NAMALWA (cell line): ENCODE results near the gene TSKU.
A peak's percentile ranks its signal among the peaks of the same experiment; 100 is the strongest.

Experiments used
- DNase-seq: peaks from one replicate; pipeline ENCODE4 v3.0.0-alpha.2; 2015; ENCODE audit warnings: low spot score

The TSKU gene

GRCh38 chr11:76770642-76771445 lies 12.3 kb upstream of the TSKU start:
- DNase-seq: no peak

GRCh38 chr11:76771446-76772099 lies 11.6 kb upstream of the TSKU start:
- DNase-seq: no peak

GRCh38 chr11:76772100-76772782 lies 10.9 kb upstream of the TSKU start:
- no peak for DNase-seq

GRCh38 chr11:76772783-76773106 lies 10.4 kb upstream of the TSKU start:
- no peak for DNase-seq

GRCh38 chr11:76773921-76774361 lies 9.2 kb upstream of the TSKU start:
- no peak for DNase-seq

GRCh38 chr11:76776472-76776871 lies 6.7 kb upstream of the TSKU start:
- no peak for DNase-seq

- no peak for DNase-seq
These were observed 5.9 kb upstream of the TSKU start for GRCh38 chr11:76777305-76777704.

GRCh38 chr11:76777876-76778275 lies 5.3 kb upstream of the TSKU start:
- DNase-seq: no peak

GRCh38 chr11:76778874-76779273 lies 4.3 kb upstream of the TSKU start:
- no peak for DNase-seq

- no peak for DNase-seq
These were observed 1.9 kb upstream of the TSKU start for GRCh38 chr11:76781046-76781801.

GRCh38 chr11:76781807-76782530 lies 1.2 kb upstream of the TSKU start:
- no peak for DNase-seq

GRCh38 chr11:76782531-76783293 lies 444 bp upstream of the TSKU start:
- DNase-seq: peak; percentile 79

- DNase-seq: no peak
These were observed 999 bp downstream of the TSKU start for GRCh38 chr11:76783896-76784813.

- no peak for DNase-seq
These were observed 2.4 kb downstream of the TSKU start for GRCh38 chr11:76785513-76785912.

GRCh38 chr11:76786016-76786415 lies 2.9 kb downstream of the TSKU start:
- DNase-seq: no peak

GRCh38 chr11:76786441-76787014 lies 3.4 kb downstream of the TSKU start:
- DNase-seq: no peak

GRCh38 chr11:76787271-76787670 lies 4.1 kb downstream of the TSKU start:
- no peak for DNase-seq

- DNase-seq: no peak
These were observed 4.9 kb downstream of the TSKU start for GRCh38 chr11:76787911-76788596.
